GM23338 (cell line): ENCODE data around the gene TREML4. TPM values are rescaled to one million over a fixed set of nuclear protein-coding genes. Genes with fewer than 3 reads are reported as not detected.

Source experiments
- ATAC-seq: fragments of 200-7000 bp; cut with Tn5 transposase; 3 replicates; pipeline ENCODE4 v1.9.1; 2020
- DNase-seq: peaks from one replicate; pipeline ENCODE4 v3.0.0-alpha.2; 2015; ENCODE audit warnings: low spot score
- H2AFZ ChIP-seq: fragments of 200-600 bp; sonication (generic); 2 replicates; pipeline ENCODE4 v1.8.0; 2016; ENCODE audit warnings: antibody characterized with exemption, mild to moderate bottlenecking, moderate library complexity
- H3F3A ChIP-seq: fragments of 200-600 bp; sonication (generic); replicated peaks from 2 replicates; pipeline ENCODE4 v1.8.0; 2017; ENCODE audit warnings: antibody characterized with exemption, mixed run types, low read depth
- H3K27ac ChIP-seq: fragments of 200-600 bp; sonication (generic); 2 replicates; pipeline ENCODE4 v1.6.1; 2016; ENCODE audit warnings: low read depth
- H3K27me3 ChIP-seq: fragments of 200-600 bp; sonication (generic); 2 replicates; pipeline ENCODE4 v1.8.0; 2016; ENCODE audit warnings: mild to moderate bottlenecking, mixed run types, moderate library complexity; ENCODE audit not compliant: insufficient read depth
- H3K36me3 ChIP-seq: fragments of 200-600 bp; sonication (generic); 2 replicates; pipeline ENCODE4 v1.8.0; 2016; ENCODE audit warnings: mild to moderate bottlenecking; ENCODE audit not compliant: insufficient read depth
- H3K4me1 ChIP-seq: fragments of 200-600 bp; sonication (generic); 2 replicates; pipeline ENCODE4 v1.8.0; 2016; ENCODE audit warnings: mild to moderate bottlenecking, moderate library complexity; ENCODE audit not compliant: insufficient read depth
- H3K4me2 ChIP-seq: fragments of 200-600 bp; sonication (generic); 2 replicates; pipeline ENCODE4 v1.7.1; 2017; ENCODE audit warnings: mixed run types
- H3K4me3 ChIP-seq: fragments of 200-600 bp; sonication (generic); 2 replicates; pipeline ENCODE4 v1.6.1; 2016; ENCODE audit warnings: mixed run types
- H3K79me2 ChIP-seq: fragments of 200-600 bp; sonication (generic); replicated peaks from 2 replicates; pipeline ENCODE4 v1.8.0; 2017; ENCODE audit warnings: mild to moderate bottlenecking; ENCODE audit not compliant: insufficient read depth
- H3K9me2 ChIP-seq: fragments of 200-600 bp; sonication (generic); 2 replicates; pipeline ENCODE4 v1.8.0; 2017; ENCODE audit not compliant: insufficient read depth
- H4K20me1 ChIP-seq: fragments of 200-600 bp; sonication (generic); replicated peaks from 2 replicates; pipeline ENCODE4 v1.8.0; 2017; ENCODE audit warnings: mild to moderate bottlenecking; ENCODE audit not compliant: insufficient read depth
- H3K27ac Mint-ChIP-seq: 2 replicates; pipeline ENCODE4 v1.8.0; 2020; ENCODE audit warnings: inconsistent platforms, mild to moderate bottlenecking, moderate library complexity, mixed read lengths
- H3K27me3 Mint-ChIP-seq: 3 replicates; pipeline ENCODE4 v1.8.0; 2022; ENCODE audit warnings: low read depth, mild to moderate bottlenecking, moderate library complexity, mixed read lengths, inconsistent platforms; ENCODE audit not compliant: insufficient read depth, poor library complexity
- H3K36me3 Mint-ChIP-seq: 3 replicates; pipeline ENCODE4 v1.8.0; 2021; ENCODE audit warnings: low read depth, mild to moderate bottlenecking, inconsistent platforms, moderate library complexity, mixed read lengths
- H3K4me1 Mint-ChIP-seq: 3 replicates; pipeline ENCODE4 v1.8.0; 2020; ENCODE audit warnings: mild to moderate bottlenecking, inconsistent platforms, mixed read lengths
- H3K4me3 Mint-ChIP-seq: 3 replicates; pipeline ENCODE4 v1.8.0; 2021; ENCODE audit warnings: moderate library complexity, mild to moderate bottlenecking, inconsistent platforms, mixed read lengths
- H3K9me3 Mint-ChIP-seq: 3 replicates; pipeline ENCODE4 v1.8.0; 2020; ENCODE audit warnings: moderate library complexity, mild to moderate bottlenecking, inconsistent platforms, mixed read lengths
- CREB1 ChIP-seq: fragments of 250-450 bp; sonication (Bioruptor Pico); IDR thresholded peaks from 2 replicates; pipeline ENCODE4 v1.5.0; 2020; ENCODE audit warnings: low read depth, mild to moderate bottlenecking, moderate library complexity
- CTCF ChIP-seq, 2 experiments: fragments of 200-600 bp in 1 of 2; sonication (generic) in 1 of 2; conservative IDR thresholded peaks; 2 replicates each; pipeline versions ENCODE4 v1.5.1 to v1.6.1; 2016 to 2017; ENCODE audit warnings: antibody characterized with exemption in 2 of 2, low read depth in 2 of 2, mild to moderate bottlenecking in 2 of 2, moderate library complexity in 1 of 2
- NANOG ChIP-seq: IDR thresholded peaks from 2 replicates; pipeline ENCODE4 v1.6.1; 2016; ENCODE audit warnings: antibody characterized with exemption, borderline replicate concordance
- ZNF331 ChIP-seq: fragments of 250-450 bp; sonication (Bioruptor Pico); IDR thresholded peaks from 2 replicates; pipeline ENCODE4 v1.5.0; 2020; ENCODE audit warnings: low read depth, mild to moderate bottlenecking, moderate library complexity
- polyA plus RNA-seq: library from polyadenylated mRNA; unstranded; fragments of >200 nt; fragmentation: Nextera tagmentation; extraction: Ambion mirVana; gene quantifications from 2 replicates; pipeline ENCODE4 v1.2.1, GENCODE V29; 2016
- total RNA-seq: library from RNA; depleted of rRNA; stranded (reverse); fragments of >200 nt; shearing (Covaris generic); gene quantifications from 2 replicates; pipeline ENCODE4 v1.2.3, GENCODE V29; 2014
- TF ChIP-seq, protein P1 (sequence below): IDR thresholded peaks from one replicate; pipeline ENCODE4 v1.6.1; 2018; ENCODE audit warnings: antibody characterized with exemption; ENCODE audit not compliant: unreplicated experiment

TREML4 gene
- total and polyA plus RNA-seq, 2 experiments from 2014 or later: not detected

GRCh38 chr6:41182069-41183034 lies 45.8 kb upstream of the TREML4 start:
- Histone ChIP-seq H3K4me2 (no peak overlapping the region), H3F3A (no peaks in the 10 kb centered on the region), H3K36me3 (no peaks in the 10 kb centered on the region), H3K9me2 (no peaks in the 10 kb centered on the region), H4K20me1 (no peaks in the 10 kb centered on the region), H3K79me2 (no peaks in the 10 kb centered on the region), H3K27ac (no peak overlapping the region), H2AFZ (peak overlapping the region; percentile 6; the same call in 1 of the 2 replicates), H3K4me1 (no peaks in the 10 kb centered on the region), H3K4me3 (no peak overlapping the region), H3K27me3 (no peaks in the 10 kb centered on the region)
- Mint-ChIP-seq H3K36me3 (no peaks in the 10 kb centered on the region), H3K9me3 (no peaks in the 10 kb centered on the region), H3K4me3 (no peak overlapping the region), H3K27ac (no peak overlapping the region), H3K27me3 (peaks cover 2% of the 10 kb centered on the region), H3K4me1 (peaks cover 9% of the 10 kb centered on the region)
- DNase-seq (peak; percentile 84), ATAC-seq (peak; percentile 98)
- no peak for TF ChIP-seq CREB1 (CRISPR knock-in tag)
- peak; percentile 78 to 87 for TF ChIP-seq CTCF (conservative IDR thresholded peaks at IDR 0.05; ENCODE audit: low read depth in 2 of 2)

DNA sequence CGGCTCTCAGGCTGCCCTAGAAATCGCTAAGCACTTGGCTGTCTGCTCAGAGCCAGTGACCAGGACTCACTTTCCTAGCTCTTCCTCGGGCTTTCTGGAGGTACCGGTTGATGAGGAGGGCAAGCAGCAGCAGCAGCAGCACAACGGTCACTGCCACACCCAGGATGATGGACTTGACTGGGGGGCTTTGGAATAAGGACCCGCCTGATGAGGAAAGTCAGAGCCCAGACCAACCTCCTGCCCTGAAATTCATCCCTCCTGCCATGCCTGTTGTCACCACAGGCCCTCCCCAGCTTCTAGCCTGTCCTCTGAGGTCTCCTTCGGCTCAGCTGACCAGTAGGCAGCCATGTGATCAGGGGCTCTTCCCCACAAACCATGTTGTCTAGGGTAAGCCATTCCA lies 43.4 kb upstream of the TREML4 start:
- H3K36me3 ChIP-seq: no peaks in the 10 kb centered on the region
- no peak overlapping the region for H3K4me2 ChIP-seq
- no peak overlapping the region for H3K4me3 ChIP-seq
- no peaks in the 10 kb centered on the region for H3K79me2 ChIP-seq
- Mint-ChIP-seq H3K27me3 (peaks cover 2% of the 10 kb centered on the region), H3K9me3 (peaks cover 10% of the 10 kb centered on the region), H3K27ac (no peak overlapping the region), H3K4me3 (no peak overlapping the region), H3K4me1 (peaks cover 9% of the 10 kb centered on the region), H3K36me3 (peaks cover 10% of the 10 kb centered on the region)
- ATAC-seq: no peak
- no peaks in the 10 kb centered on the region for H3K4me1 ChIP-seq
- no peaks in the 10 kb centered on the region for H4K20me1 ChIP-seq
- H3K27me3 ChIP-seq: no peaks in the 10 kb centered on the region
- no peak overlapping the region for H2AFZ ChIP-seq
- TF ChIP-seq, protein P1, sequence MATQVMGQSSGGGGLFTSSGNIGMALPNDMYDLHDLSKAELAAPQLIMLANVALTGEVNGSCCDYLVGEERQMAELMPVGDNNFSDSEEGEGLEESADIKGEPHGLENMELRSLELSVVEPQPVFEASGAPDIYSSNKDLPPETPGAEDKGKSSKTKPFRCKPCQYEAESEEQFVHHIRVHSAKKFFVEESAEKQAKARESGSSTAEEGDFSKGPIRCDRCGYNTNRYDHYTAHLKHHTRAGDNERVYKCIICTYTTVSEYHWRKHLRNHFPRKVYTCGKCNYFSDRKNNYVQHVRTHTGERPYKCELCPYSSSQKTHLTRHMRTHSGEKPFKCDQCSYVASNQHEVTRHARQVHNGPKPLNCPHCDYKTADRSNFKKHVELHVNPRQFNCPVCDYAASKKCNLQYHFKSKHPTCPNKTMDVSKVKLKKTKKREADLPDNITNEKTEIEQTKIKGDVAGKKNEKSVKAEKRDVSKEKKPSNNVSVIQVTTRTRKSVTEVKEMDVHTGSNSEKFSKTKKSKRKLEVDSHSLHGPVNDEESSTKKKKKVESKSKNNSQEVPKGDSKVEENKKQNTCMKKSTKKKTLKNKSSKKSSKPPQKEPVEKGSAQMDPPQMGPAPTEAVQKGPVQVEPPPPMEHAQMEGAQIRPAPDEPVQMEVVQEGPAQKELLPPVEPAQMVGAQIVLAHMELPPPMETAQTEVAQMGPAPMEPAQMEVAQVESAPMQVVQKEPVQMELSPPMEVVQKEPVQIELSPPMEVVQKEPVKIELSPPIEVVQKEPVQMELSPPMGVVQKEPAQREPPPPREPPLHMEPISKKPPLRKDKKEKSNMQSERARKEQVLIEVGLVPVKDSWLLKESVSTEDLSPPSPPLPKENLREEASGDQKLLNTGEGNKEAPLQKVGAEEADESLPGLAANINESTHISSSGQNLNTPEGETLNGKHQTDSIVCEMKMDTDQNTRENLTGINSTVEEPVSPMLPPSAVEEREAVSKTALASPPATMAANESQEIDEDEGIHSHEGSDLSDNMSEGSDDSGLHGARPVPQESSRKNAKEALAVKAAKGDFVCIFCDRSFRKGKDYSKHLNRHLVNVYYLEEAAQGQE: no peak
- TF ChIP-seq NANOG: no peak
- no peak for TF ChIP-seq ZNF331 (CRISPR knock-in tag)
- no peak for TF ChIP-seq CREB1 (CRISPR knock-in tag)
- no peaks in the 10 kb centered on the region for H3F3A ChIP-seq
- 0 out of 2 replicates have a peak, but pooled peaks cover 6% of the 10 kb centered on the region for H3K9me2 ChIP-seq
- DNase-seq: no peak
- no peak overlapping the region for H3K27ac ChIP-seq
